CD4-positive, alpha-beta T cell (primary cell): ENCODE data around the gene RCC2. TPM values are rescaled to one million over a fixed set of nuclear protein-coding genes. Genes with fewer than 3 reads are reported as not detected.

Source experiments
- ATAC-seq: fragments of 200-7000 bp; cut with Tn5 transposase; one replicate; pipeline ENCODE4 v1.10.0; 2022; ENCODE audit warnings: mild to moderate bottlenecking; ENCODE audit not compliant: poor library complexity
- CTCF ChIA-PET: fragments of 350-600 bp; sonication (Branson Sonifier 250); formaldehyde crosslinking; loops from one replicate; lab custom pipeline; 2021; ENCODE audit warnings: antibody characterized with exemption, inconsistent platforms; lab: Charles Lee
- POLR2A ChIA-PET: fragments of 350-600 bp; sonication (Branson Sonifier 250); formaldehyde crosslinking; loops from one replicate; lab custom pipeline; 2021; ENCODE audit warnings: antibody characterized with exemption, inconsistent platforms; lab: Charles Lee
- DNase-seq, 14 experiments: peaks; one replicate each; pipeline ENCODE4 v3.0.0-alpha.2; 2013 to 2020; ENCODE audit warnings: mixed read lengths in 2 of 14
- H3K27ac ChIP-seq, 2 donors: one replicate each; pipeline versions ENCODE4 v1.5.1 to v1.7.0; 2013; ENCODE audit warnings: low read length in 2 of 2, low read depth in 1 of 2, mild to moderate bottlenecking in 1 of 2
- H3K27me3 ChIP-seq, 2 experiments: 1 replicate in 1 of 2; 2 replicates in 1 of 2; pipeline versions ENCODE4 v1.6.1 to v1.7.0; 2013; ENCODE audit warnings: low read length in 2 of 2, control low read depth in 1 of 2, mild to moderate bottlenecking in 1 of 2, moderate library complexity in 1 of 2; ENCODE audit not compliant: insufficient read depth in 2 of 2, control insufficient read depth in 1 of 2
- H3K36me3 ChIP-seq: one replicate; pipeline ENCODE4 v1.6.1; 2013; ENCODE audit warnings: low read length, control low read depth; ENCODE audit not compliant: insufficient read depth
- H3K4me1 ChIP-seq: one replicate; pipeline ENCODE4 v1.6.1; 2013; ENCODE audit warnings: low read length, control low read depth; ENCODE audit not compliant: insufficient read depth
- H3K4me3 ChIP-seq: one replicate; pipeline ENCODE4 v1.5.1; 2013; ENCODE audit warnings: mild to moderate bottlenecking, low read length, moderate library complexity
- H3K9me3 ChIP-seq, 2 experiments: 1 replicate in 1 of 2; 2 replicates in 1 of 2; pipeline versions ENCODE4 v1.6.1 to v1.7.0; 2013; ENCODE audit warnings: low read length in 2 of 2, mild to moderate bottlenecking in 2 of 2, control low read depth in 1 of 2, moderate library complexity in 1 of 2; ENCODE audit not compliant: control insufficient read depth in 1 of 2, insufficient read depth in 1 of 2
- H3K27ac Mint-ChIP-seq: one replicate; pipeline ENCODE4 v1.8.0; 2020; ENCODE audit warnings: mixed read lengths
- H3K27me3 Mint-ChIP-seq: one replicate; pipeline ENCODE4 v1.8.0; 2021; ENCODE audit warnings: mixed read lengths
- H3K36me3 Mint-ChIP-seq: one replicate; pipeline ENCODE4 v1.8.0; 2021; ENCODE audit warnings: low read depth, mixed read lengths
- H3K4me1 Mint-ChIP-seq: one replicate; pipeline ENCODE4 v1.8.0; 2021; ENCODE audit warnings: low read depth, mixed read lengths
- H3K4me3 Mint-ChIP-seq: one replicate; pipeline ENCODE4 v1.8.0; 2020; ENCODE audit warnings: mild to moderate bottlenecking, mixed read lengths
- H3K9me3 Mint-ChIP-seq: one replicate; pipeline ENCODE4 v1.8.0; 2020; ENCODE audit warnings: mixed read lengths
- intact Hi-C, 2 experiments: fragments of 100-400 bp; cut with DNase I in 1 of 2; cut with micrococcal nuclease in 1 of 2; formaldehyde crosslinking; loops; one replicate each; pipeline versions ENCODE4 v1.15.1 to v1.9.0; 2023 to 2025; cut with DNase I, micrococcal nuclease
- total RNA-seq, 174 experiments: library from RNA in 2 of 174; stranded (reverse) in 2 of 174; gene quantifications; one replicate each; pipeline ENCODE4 v1.2.3 and lab custom pipeline; 2021 to 2026
- TF ChIP-seq, protein P1 (sequence below): fragments of 200-600 bp; IDR thresholded peaks from one replicate; pipeline ENCODE4 v1.8.0; 2022; ENCODE audit warnings: antibody characterized with exemption, mild to moderate bottlenecking

RCC2 gene
- total RNA-seq, 2 experiments from 2014 or later: 20.1 to 21.0 TPM

DNA sequence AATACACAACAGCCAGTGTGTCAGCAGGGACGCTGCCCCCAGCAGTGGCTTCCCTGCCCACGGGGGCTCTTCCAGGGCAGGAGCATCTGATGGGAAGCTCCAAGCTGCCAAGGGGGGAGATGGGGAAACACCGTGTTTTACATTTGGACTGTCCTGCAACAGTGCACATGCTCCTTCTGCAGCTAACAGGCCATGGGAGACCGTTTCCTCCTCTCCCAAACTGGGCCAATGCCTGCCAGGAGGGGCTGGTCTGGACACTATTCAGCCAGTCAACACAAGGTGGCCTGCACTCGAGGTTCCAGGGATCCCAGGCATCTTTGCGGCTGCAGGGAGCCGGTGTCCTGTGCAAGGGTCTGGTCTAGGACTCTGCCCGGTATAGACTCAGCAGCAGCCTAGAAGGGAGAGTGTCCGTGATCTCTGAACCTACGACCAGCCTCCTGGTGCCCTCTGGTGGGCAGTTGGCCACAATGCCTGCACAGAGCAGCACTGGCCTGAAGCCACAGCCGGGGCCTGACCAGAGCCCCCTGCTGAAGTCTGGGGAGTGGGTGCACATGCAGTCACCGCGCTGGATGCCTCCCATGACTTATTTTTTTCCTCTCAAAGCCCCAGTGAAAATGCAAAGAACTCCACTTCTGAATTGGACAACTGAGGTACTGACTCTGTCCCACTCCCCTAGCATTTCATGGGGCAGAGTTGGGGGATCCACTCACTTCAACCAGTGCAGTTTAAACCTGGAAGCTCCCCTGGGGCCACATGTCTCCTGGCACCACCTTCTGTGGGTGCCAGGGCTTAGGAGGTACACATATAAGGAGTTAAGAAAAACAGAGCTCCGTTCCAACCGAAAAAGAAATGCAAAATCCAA is 33.3 kb downstream of the RCC2 start:
- H3K27me3 ChIP-seq: no peaks in the 10 kb centered on the region
- Mint-ChIP-seq H3K4me3 (no peak overlapping the region), H3K27me3 (no peaks in the 10 kb centered on the region), H3K27ac (no peak overlapping the region), H3K9me3 (no peaks in the 10 kb centered on the region), H3K36me3 (peaks cover 43% of the 10 kb centered on the region), H3K4me1 (no peaks in the 10 kb centered on the region)
- no peaks in the 10 kb centered on the region for H3K9me3 ChIP-seq
- POLR2A ChIA-PET: no interaction called here
- TF ChIP-seq, protein P1, sequence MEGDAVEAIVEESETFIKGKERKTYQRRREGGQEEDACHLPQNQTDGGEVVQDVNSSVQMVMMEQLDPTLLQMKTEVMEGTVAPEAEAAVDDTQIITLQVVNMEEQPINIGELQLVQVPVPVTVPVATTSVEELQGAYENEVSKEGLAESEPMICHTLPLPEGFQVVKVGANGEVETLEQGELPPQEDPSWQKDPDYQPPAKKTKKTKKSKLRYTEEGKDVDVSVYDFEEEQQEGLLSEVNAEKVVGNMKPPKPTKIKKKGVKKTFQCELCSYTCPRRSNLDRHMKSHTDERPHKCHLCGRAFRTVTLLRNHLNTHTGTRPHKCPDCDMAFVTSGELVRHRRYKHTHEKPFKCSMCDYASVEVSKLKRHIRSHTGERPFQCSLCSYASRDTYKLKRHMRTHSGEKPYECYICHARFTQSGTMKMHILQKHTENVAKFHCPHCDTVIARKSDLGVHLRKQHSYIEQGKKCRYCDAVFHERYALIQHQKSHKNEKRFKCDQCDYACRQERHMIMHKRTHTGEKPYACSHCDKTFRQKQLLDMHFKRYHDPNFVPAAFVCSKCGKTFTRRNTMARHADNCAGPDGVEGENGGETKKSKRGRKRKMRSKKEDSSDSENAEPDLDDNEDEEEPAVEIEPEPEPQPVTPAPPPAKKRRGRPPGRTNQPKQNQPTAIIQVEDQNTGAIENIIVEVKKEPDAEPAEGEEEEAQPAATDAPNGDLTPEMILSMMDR: peak; percentile 72
- no peak overlapping the region for H3K27ac ChIP-seq
- ATAC-seq (peak; percentile 76), DNase-seq (peak in 13 of 14 experiments; percentile 11 to 63 (median 27))
- CTCF ChIA-PET: no interaction called here
- H3K36me3 ChIP-seq: peaks cover 33% of the 10 kb centered on the region
- intact Hi-C loops: no loop called here
- no peak overlapping the region for H3K4me3 ChIP-seq
- no peaks in the 10 kb centered on the region for H3K4me1 ChIP-seq

DNA sequence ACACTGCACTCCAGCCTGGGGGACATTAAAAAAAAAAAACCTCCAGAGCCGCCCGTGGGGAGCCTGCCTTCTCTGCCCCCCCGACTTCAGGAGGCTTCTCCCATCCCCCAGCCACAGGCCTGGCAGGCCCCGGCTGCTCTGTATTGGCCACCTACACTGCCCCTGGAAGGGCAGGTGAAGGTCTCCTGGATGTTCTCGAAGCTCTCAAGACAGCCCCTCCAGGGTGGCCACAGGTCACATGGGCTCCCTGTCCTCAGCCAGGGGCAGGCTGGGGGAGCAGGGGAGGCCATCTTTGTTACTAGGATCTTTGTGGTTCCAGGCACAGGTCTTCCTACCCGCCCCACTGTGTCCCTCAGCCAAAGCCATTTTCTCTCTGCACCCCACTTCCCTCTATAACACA is 34.7 kb downstream of the RCC2 start:
- Histone ChIP-seq H3K9me3 (no peaks in the 10 kb centered on the region), H3K27me3 (no peaks in the 10 kb centered on the region), H3K4me1 (no peaks in the 10 kb centered on the region), H3K36me3 (peaks cover 20% of the 10 kb centered on the region), H3K4me3 (no peak overlapping the region), H3K27ac (no peak overlapping the region)
- H3K9me3 Mint-ChIP-seq: no peaks in the 10 kb centered on the region
- ChIA-PET CTCF (no interaction called here), POLR2A (no interaction called here)
- peaks cover 30% of the 10 kb centered on the region for H3K36me3 Mint-ChIP-seq
- H3K4me1 Mint-ChIP-seq: no peaks in the 10 kb centered on the region
- TF ChIP-seq, protein P1: no peak
- ATAC-seq (no peak), DNase-seq (no peak)
- intact Hi-C loops: no loop called here
- no peak overlapping the region for H3K27ac Mint-ChIP-seq
- H3K27me3 Mint-ChIP-seq: no peaks in the 10 kb centered on the region
- no peak overlapping the region for H3K4me3 Mint-ChIP-seq

DNA sequence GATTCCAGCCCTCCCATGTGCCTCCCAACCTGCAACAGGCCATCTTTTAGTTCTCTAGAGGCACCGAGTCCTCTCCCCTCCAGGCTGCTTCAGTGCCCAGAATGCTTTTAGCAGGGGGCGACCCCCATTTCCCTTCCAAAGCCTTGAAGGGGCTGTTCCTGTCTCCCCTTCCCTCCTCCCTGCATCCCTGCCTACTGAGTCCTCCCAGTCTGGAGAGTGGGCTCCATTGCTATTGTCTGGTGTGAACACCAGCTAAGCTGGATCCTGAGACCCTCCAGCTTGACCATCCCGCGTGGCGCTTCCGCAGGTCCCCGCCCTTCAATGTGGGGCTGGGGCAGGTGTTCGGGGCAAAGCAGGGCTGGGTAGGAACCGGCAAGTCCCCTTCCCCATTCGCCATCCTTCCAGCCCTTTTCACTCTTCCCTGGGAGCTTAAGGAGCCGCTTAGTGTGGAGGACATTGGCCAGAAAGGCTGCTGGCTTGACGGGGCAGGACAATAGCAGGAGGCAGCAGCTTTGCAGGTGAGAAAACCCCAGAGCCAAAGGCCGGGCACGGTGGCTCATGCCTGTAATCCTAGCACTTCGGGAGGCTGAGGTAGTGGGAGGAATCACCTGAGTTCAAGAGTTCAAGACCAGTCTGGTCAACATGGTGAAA is 35.3 kb downstream of the RCC2 start:
- POLR2A ChIA-PET: no interaction called here

More for the DNA sequence above, 35.3 kb downstream of the RCC2 start:
- Mint-ChIP-seq H3K4me3 (no peak overlapping the region), H3K27ac (no peak overlapping the region), H3K36me3 (peaks cover 23% of the 10 kb centered on the region), H3K9me3 (no peaks in the 10 kb centered on the region), H3K4me1 (no peaks in the 10 kb centered on the region), H3K27me3 (no peaks in the 10 kb centered on the region)
- no peak overlapping the region for H3K4me3 ChIP-seq
- intact Hi-C loops: no loop called here
- no peaks in the 10 kb centered on the region for H3K4me1 ChIP-seq
- H3K36me3 ChIP-seq: peaks cover 13% of the 10 kb centered on the region
- no peaks in the 10 kb centered on the region for H3K9me3 ChIP-seq
- H3K27ac ChIP-seq: no peak overlapping the region
- DNase-seq (no peak), ATAC-seq (no peak)
- TF ChIP-seq, protein P1: no peak
- no peaks in the 10 kb centered on the region for H3K27me3 ChIP-seq
- CTCF ChIA-PET: no interaction called here
